IPS DF 19.7 (cell line): ENCODE results near the gene EMC1.
"Not testable (repeated sequence)": the region's sequence is repeated elsewhere in the genome, so short reads cannot be mapped to it uniquely, and the experiment has no call there.

Experiments
- DNase-seq: peaks from one replicate; pipeline ENCODE4 v3.0.0-alpha.2; 2013; ENCODE audit warnings: low read depth, low spot score

Gene EMC1

DNA sequence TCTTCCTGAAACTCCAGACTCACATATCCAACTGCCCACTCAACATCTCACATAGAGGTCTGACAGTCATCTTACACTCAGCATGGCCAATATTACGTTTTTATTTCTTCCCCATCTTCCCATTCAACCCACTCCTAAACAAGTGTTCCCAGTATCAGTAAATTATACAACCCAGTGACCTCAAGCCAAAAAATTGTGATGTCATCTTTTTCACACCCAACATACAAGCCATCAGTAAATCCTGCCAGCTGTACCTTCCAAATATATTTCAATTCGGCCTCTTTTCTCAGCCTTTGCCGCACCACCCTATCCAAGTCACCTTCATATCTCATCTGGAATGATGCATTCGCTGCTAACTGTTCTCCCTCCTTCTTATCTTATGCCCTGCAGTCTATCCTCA lies 60.9 kb downstream of the EMC1 start:
- no peak for DNase-seq

- no peak for DNase-seq
Measured at GRCh38 chr1:19189270-19189669, 62.1 kb downstream of the EMC1 start.

- DNase-seq: no peak
Measured at GRCh38 chr1:19187852-19188251, 63.5 kb downstream of the EMC1 start.

DNA sequence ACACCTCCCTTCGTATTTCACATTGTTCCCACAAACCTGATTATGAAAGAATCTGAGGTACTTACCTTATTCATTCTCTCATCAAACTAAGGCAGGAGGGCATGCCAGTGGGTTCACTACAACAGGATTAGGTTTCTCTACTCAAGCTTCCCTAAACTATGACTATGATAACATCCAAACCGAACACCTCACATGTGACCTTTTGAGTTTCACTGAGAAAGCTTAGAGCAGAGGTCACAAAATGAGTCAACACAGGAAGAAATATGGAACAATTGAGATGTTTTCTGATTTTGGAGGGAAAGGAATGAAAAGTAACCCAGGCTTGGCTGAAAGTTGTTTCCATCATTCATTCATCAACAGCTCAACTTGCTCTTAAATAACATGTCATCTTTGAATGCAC lies 65.3 kb downstream of the EMC1 start:
- DNase-seq: no peak

- DNase-seq: no peak
Measured at GRCh38 chr1:19182223-19182622, 69.1 kb downstream of the EMC1 start.

DNA sequence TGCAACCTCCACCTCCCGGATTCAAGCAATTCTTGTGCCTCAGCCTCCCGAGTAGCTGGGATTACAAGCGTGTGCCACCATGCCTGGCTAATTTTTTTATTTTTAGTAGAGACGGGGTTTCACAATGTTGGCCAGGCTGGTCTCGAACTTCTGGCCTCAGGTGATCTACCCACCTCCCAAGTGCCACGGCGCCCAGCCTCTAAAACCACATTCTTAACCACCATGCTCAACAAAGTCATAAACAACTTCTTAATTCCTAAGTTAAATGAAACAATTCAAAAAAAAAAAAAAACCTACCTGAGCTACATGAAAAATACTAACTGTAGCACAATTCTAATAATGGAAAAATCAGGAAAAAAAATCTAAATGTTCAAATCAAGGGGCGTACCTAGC lies 71.1 kb downstream of the EMC1 start:
- not testable (repeated sequence) for DNase-seq

DNA sequence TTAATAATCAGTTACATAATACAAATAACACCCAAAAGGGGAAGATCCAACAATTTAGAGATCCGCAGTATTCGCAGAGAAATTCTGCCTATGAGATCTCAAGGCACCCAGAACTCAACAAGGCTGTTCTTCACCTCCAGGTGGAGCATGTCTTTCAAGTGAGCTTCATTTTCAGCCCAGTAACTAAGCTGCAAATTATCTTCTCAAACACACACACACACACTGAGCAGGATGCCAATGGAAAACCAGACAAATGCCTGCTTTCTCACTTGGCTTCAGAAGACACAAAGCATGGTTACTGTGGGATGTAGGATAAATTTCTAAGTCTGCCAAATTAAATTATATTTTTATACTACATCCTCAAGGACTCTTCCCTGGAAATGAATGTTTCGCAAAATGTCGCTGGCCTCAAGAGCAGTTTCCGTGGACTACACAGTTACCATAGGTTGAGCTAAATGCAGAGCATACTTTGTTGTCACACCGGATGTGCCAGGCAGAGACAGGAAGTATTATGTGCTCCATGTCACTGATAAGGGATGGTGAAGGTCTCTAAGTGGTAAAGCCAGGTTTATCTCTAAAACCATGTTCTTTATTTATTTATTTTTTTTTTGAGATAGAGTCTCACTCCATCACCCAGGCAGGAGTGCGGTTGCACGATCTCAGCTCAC lies 71.6 kb downstream of the EMC1 start:
- DNase-seq: no peak

GRCh38 chr1:19178734-19179398 lies 72.5 kb downstream of the EMC1 start:
- no peak for DNase-seq

DNA sequence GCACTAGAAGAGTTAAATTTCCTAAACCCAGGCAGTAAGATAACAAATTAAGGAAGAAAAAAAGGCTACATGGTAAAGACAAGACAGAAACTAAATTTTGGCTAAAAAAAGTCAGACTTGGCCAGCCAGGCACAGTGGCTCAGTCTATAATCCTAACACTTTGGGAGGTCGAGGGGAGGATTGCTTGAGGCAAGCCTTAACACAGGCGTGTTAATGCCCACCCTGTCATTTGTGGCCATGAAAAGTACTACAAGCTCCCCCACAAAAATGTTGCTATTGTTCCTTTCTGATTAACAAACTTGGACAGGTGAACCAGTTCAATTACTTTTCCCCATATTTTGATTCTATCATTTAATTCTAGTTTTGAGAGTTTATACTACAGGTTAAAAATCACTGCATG lies 73.5 kb downstream of the EMC1 start:
- DNase-seq: no peak

DNA sequence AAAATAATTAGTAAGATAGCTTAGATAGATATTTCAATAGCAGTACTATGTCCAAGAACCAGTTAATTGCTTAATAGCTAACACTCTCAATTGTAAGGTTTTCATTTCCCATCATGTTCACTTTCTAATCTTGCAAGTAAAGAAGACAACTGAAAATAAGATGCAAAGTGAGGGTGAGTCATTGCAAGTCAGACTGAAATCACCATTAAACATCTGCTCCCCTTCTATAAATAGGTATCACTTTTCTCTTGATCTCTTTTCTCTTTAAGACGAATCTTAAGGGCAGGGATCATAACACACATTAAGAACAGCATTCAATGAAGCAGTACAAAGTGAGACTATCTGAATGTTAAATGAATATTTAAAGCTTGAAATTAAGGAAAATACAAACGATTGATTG lies 81.7 kb downstream of the EMC1 start:
- DNase-seq: no peak

DNA sequence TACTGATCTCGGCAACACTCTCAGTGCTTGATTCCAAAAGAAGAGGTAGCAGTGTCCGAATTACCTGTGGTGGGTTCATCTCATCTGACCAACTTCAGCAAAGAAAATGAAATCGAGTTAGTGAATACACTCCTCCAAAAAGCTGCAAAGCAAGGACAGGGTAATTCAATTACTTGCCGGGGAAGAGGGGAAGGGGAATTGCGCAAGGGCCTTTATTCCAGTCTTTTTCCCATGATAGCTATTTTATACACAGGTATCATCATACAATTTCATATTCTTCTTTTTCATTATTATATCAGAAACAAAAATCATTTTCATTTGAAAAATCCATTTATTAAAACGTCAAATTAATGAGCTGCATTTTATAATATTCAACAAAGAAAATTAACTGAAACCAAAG lies 84.2 kb downstream of the EMC1 start:
- no peak for DNase-seq

DNA sequence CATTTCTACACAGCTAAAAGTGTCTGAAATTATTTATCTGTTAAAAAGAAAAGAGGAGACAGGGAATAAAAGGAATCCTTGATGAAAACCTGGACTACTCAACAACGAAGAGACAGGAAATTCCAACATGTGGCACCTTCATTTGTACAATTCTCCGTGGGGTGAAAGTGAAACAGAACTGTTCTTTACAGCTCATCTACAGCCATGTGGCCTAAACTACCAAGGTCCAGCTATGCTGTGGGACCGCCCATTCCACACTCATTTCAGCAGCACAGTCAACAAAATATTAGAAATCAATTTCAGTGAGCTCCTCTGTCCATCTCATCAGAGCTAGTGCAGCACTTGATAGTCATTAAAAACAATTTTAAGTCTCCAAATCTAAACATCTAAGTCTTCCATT lies 85.3 kb downstream of the EMC1 start:
- no peak for DNase-seq
